Measurements from ENCODE around the gene ZNF620.

GRCh38 chr3:40534283-40534682 is 28.4 kb downstream of the ZNF620 start:
- TF ChIP-seq EZH2 (IDR thresholded peaks at IDR 0.05; ENCODE audit: borderline replicate concordance, insufficient read depth, low read length, poor library complexity, severe bottlenecking) = no peak
- TF ChIP-seq EP300 (conservative IDR thresholded peaks at IDR 0.05; ENCODE audit: poor library complexity, severe bottlenecking) = no peak
- no peak for TF ChIP-seq TAF1 (IDR thresholded peaks at IDR 0.05; ENCODE audit: low read depth)
- TF ChIP-seq CTCF (IDR thresholded peaks at IDR 0.05; ENCODE audit: poor library complexity, severe bottlenecking) = no peak
- TF ChIP-seq POLR2AphosphoS5 (IDR thresholded peaks at IDR 0.05) = no peak

Data from neural cell (in vitro differentiated cells).